Measurements from ENCODE around the gene IRF2BP2.

IRF2BP2 gene

GRCh38 chr1:234614081-234614489, 4.1 kb upstream of the IRF2BP2 start:
- no peak overlapping the region for H3K4me3 ChIP-seq (ENCODE audit: insufficient read depth, low read length, poor library complexity, severe bottlenecking)
- H3K79me2 ChIP-seq (ENCODE audit: insufficient read depth, low read length): no peaks in the 10 kb centered on the region
- H3K36me3 ChIP-seq (ENCODE audit: low read length): no peaks in the 10 kb centered on the region
- H3K27ac ChIP-seq (ENCODE audit: low read depth, low read length): no peak overlapping the region
- H2AFZ ChIP-seq (ENCODE audit: low read depth, low read length, severe bottlenecking): no peak overlapping the region
- H3K4me2 ChIP-seq (ENCODE audit: low read depth, low read length, poor library complexity, severe bottlenecking): no peak overlapping the region
- peaks cover 15% of the 10 kb centered on the region for H3F3A ChIP-seq (ENCODE audit: insufficient read depth)
- H3K9ac ChIP-seq (ENCODE audit: low read length): no peak overlapping the region
- no peaks in the 10 kb centered on the region for H3K9me2 ChIP-seq (replicated peaks; ENCODE audit: insufficient read depth, low read length)
- H3K27me3 ChIP-seq (ENCODE audit: low read length): no peaks in the 10 kb centered on the region
- H4K20me1 ChIP-seq (ENCODE audit: low read depth, low read length): no peaks in the 10 kb centered on the region
- TF ChIP-seq CTCF (IDR thresholded peaks at IDR 0.05; ENCODE audit: insufficient read depth, low read length, poor library complexity, severe bottlenecking) (no peak), EZH2phosphoT487 (conservative IDR thresholded peaks at IDR 0.05; ENCODE audit: low read length) (no peak)
- no peaks in the 10 kb centered on the region for H3K9me3 ChIP-seq (ENCODE audit: insufficient read depth, low read length)

- H3F3A ChIP-seq (ENCODE audit: insufficient read depth): peaks cover 15% of the 10 kb centered on the region
- peak overlapping the region; percentile 27 for H2AFZ ChIP-seq (ENCODE audit: low read depth, low read length, severe bottlenecking)
- peak overlapping the region; percentile 92 for H3K4me2 ChIP-seq (ENCODE audit: low read depth, low read length, poor library complexity, severe bottlenecking)
Measured at GRCh38 chr1:234613128-234613875, 3.3 kb upstream of the IRF2BP2 start.

GRCh38 chr1:234612352-234613127, 2.6 kb upstream of the IRF2BP2 start:
- H4K20me1 ChIP-seq (ENCODE audit: low read depth, low read length): no peaks in the 10 kb centered on the region
- H3K4me3 ChIP-seq (ENCODE audit: insufficient read depth, low read length, poor library complexity, severe bottlenecking): peak overlapping the region; percentile 61
- H3K9me2 ChIP-seq (replicated peaks; ENCODE audit: insufficient read depth, low read length): no peaks in the 10 kb centered on the region
- peak overlapping the region; percentile 92 for H3K4me2 ChIP-seq (ENCODE audit: low read depth, low read length, poor library complexity, severe bottlenecking)
- H3K36me3 ChIP-seq (ENCODE audit: low read length): no peaks in the 10 kb centered on the region
- TF ChIP-seq EZH2phosphoT487 (conservative IDR thresholded peaks at IDR 0.05; ENCODE audit: low read length) (no peak), CTCF (IDR thresholded peaks at IDR 0.05; ENCODE audit: insufficient read depth, low read length, poor library complexity, severe bottlenecking) (no peak)
- peaks cover 20% of the 10 kb centered on the region for H3F3A ChIP-seq (ENCODE audit: insufficient read depth)
- H2AFZ ChIP-seq (ENCODE audit: low read depth, low read length, severe bottlenecking): peak overlapping the region; percentile 27
- H3K79me2 ChIP-seq (ENCODE audit: insufficient read depth, low read length): peaks cover 8% of the 10 kb centered on the region; the same call in 1 of the 2 replicates
- no peaks in the 10 kb centered on the region for H3K9me3 ChIP-seq (ENCODE audit: insufficient read depth, low read length)
- H3K27ac ChIP-seq (ENCODE audit: low read depth, low read length): peak overlapping the region; percentile 85
- no peaks in the 10 kb centered on the region for H3K27me3 ChIP-seq (ENCODE audit: low read length)
- H3K9ac ChIP-seq (ENCODE audit: low read length): peak overlapping the region; percentile 64

More at GRCh38 chr1:234613128-234613875, 3.3 kb upstream of the IRF2BP2 start:
- H3K4me3 ChIP-seq (ENCODE audit: insufficient read depth, low read length, poor library complexity, severe bottlenecking): peak overlapping the region; percentile 33
- no peaks in the 10 kb centered on the region for H3K36me3 ChIP-seq (ENCODE audit: low read length)
- no peaks in the 10 kb centered on the region for H3K9me2 ChIP-seq (replicated peaks; ENCODE audit: insufficient read depth, low read length)
- peak overlapping the region; percentile 64 for H3K9ac ChIP-seq (ENCODE audit: low read length)
- no peaks in the 10 kb centered on the region for H3K27me3 ChIP-seq (ENCODE audit: low read length)
- peak overlapping the region; percentile 85 for H3K27ac ChIP-seq (ENCODE audit: low read depth, low read length)
- no peaks in the 10 kb centered on the region for H3K9me3 ChIP-seq (ENCODE audit: insufficient read depth, low read length)
- peaks cover under 1% of the 10 kb centered on the region; the same call in 1 of the 2 replicates for H3K79me2 ChIP-seq (ENCODE audit: insufficient read depth, low read length)
- no peaks in the 10 kb centered on the region for H4K20me1 ChIP-seq (ENCODE audit: low read depth, low read length)
- TF ChIP-seq EZH2phosphoT487 (conservative IDR thresholded peaks at IDR 0.05; ENCODE audit: low read length) (no peak), CTCF (IDR thresholded peaks at IDR 0.05; ENCODE audit: insufficient read depth, low read length, poor library complexity, severe bottlenecking) (no peak)
